HCT116 (cell line): ENCODE results near the gene ST7. TPM values are rescaled to one million over a fixed set of nuclear protein-coding genes. Genes with fewer than 3 reads are reported as not detected.

Experiments
- ATAC-seq: fragments of 200-7000 bp; cut with Tn5 transposase; 2 replicates; pipeline ENCODE4 v1.9.1; 2020; ENCODE audit warnings: mild to moderate bottlenecking, moderate library complexity
- BruUV-seq: library from RNA; stranded (reverse); fragments of 400-500 nt; replicated peaks from 2 replicates; lab custom pipeline; 2021; lab: Mats Ljungman, UMichigan
- CTCF ChIA-PET: fragments of 300-600 bp; sonication (Branson Sonifier 250); formaldehyde crosslinking; loops from one replicate; lab custom pipeline; 2021; ENCODE audit warnings: antibody characterized with exemption; lab: Charles Lee
- POLR2A ChIA-PET: fragments of 300-600, 350-600 bp; sonication (Branson Sonifier 250); formaldehyde crosslinking; loops from one replicate; lab custom pipeline; 2021; ENCODE audit warnings: antibody characterized with exemption; lab: Charles Lee
- RAD21 ChIA-PET, 2 experiments: fragments of 300-600 bp; sonication (Branson Sonifier 250); formaldehyde crosslinking; loops; one replicate each; lab custom pipeline; 2023; ENCODE audit warnings: low total read pairs in 2 of 2; ENCODE audit not compliant: uncharacterized antibody in 2 of 2, unreplicated experiment in 2 of 2, low non-redundant PET in 1 of 2; lab: Charles Lee
- DNase-seq: peaks from one replicate; pipeline ENCODE4 v3.0.0-alpha.2; 2010; ENCODE audit warnings: low read depth, low spot score
- H2AFZ ChIP-seq: fragments of 200-600 bp; shearing (Covaris generic), sonication (generic); 2 replicates; pipeline ENCODE4 v1.6.1; 2017; ENCODE audit warnings: low read depth, mixed run types, mixed read lengths, antibody characterized with exemption, low read length; ENCODE audit not compliant: poor library complexity, severe bottlenecking
- H3K27ac ChIP-seq: 2 replicates; pipeline ENCODE4 v1.5.1; 2012; ENCODE audit warnings: low read depth, low read length
- H3K27me3 ChIP-seq: fragments of 200-600 bp; sonication (generic); 2 replicates; pipeline ENCODE4 v1.6.1; 2016; ENCODE audit warnings: mixed run types, low read length, mixed read lengths; ENCODE audit not compliant: insufficient read depth
- H3K36me3 ChIP-seq, 2 experiments: fragments of 200-500 bp in 1 of 2; fragments of 200-600 bp in 1 of 2; sonication (Bioruptor generic) in 1 of 2; sonication (generic) in 1 of 2; 2 replicates each; pipeline versions ENCODE4 v1.5.1 to v1.6.1; 2014 to 2016; ENCODE audit warnings: low read length in 2 of 2, inconsistent platforms in 1 of 2, mixed read lengths in 1 of 2, mixed run types in 1 of 2; ENCODE audit not compliant: insufficient read depth in 2 of 2, control insufficient read depth in 1 of 2
- H3K4me1 ChIP-seq, 2 experiments: fragments of 200-600 bp in 1 of 2; sonication (generic) in 1 of 2; 2 replicates each; pipeline versions ENCODE4 v1.5.1 to v1.6.1; 2012 to 2017; ENCODE audit warnings: low read length in 2 of 2, inconsistent platforms in 1 of 2, mild to moderate bottlenecking in 1 of 2, mixed read lengths in 1 of 2, mixed run types in 1 of 2, moderate library complexity in 1 of 2; ENCODE audit not compliant: insufficient read depth in 2 of 2, control insufficient read depth in 1 of 2
- H3K4me2 ChIP-seq: fragments of 200-600 bp; sonication (generic); 2 replicates; pipeline ENCODE4 v1.6.1; 2017; ENCODE audit warnings: mixed run types, low read length, mixed read lengths
- H3K4me3 ChIP-seq, 2 experiments: fragments of 200-600 bp in 1 of 2; sonication (generic) in 1 of 2; replicated peaks in 1 of 2; 2 replicates each; pipeline ENCODE4 v1.5.1; 2011 to 2016; ENCODE audit warnings: low read length in 2 of 2, control low read depth in 1 of 2, low read depth in 1 of 2, mild to moderate bottlenecking in 1 of 2, mixed read lengths in 1 of 2, mixed run types in 1 of 2
- H3K79me2 ChIP-seq: fragments of 200-600 bp; sonication (generic); 2 replicates; pipeline ENCODE4 v1.6.1; 2017; ENCODE audit warnings: mild to moderate bottlenecking, mixed run types, low read length, moderate library complexity, mixed read lengths; ENCODE audit not compliant: insufficient read depth
- H3K9ac ChIP-seq: fragments of 200-600 bp; sonication (generic); 2 replicates; pipeline ENCODE4 v1.6.1; 2016; ENCODE audit warnings: low read length, mixed read lengths
- H3K9me2 ChIP-seq: fragments of 200-600 bp; sonication (generic), shearing (Covaris generic); 2 replicates; pipeline ENCODE4 v1.6.1; 2017; ENCODE audit warnings: mixed run types, mild to moderate bottlenecking, moderate library complexity; ENCODE audit not compliant: insufficient read depth
- H3K9me3 ChIP-seq, 2 experiments: fragments of 200-500 bp in 1 of 2; fragments of 200-600 bp in 1 of 2; sonication (Bioruptor generic) in 1 of 2; sonication (generic) in 1 of 2; 2 replicates each; pipeline ENCODE4 v1.6.1; 2014 to 2017; ENCODE audit warnings: low read length in 2 of 2, mixed read lengths in 2 of 2, inconsistent platforms in 1 of 2, low read depth in 1 of 2, mild to moderate bottlenecking in 1 of 2, mixed run types in 1 of 2, moderate library complexity in 1 of 2; ENCODE audit not compliant: control insufficient read depth in 1 of 2, insufficient read depth in 1 of 2
- H4K20me1 ChIP-seq: fragments of 200-600 bp; sonication (generic), shearing (Covaris generic); 2 replicates; pipeline ENCODE4 v1.6.1; 2017; ENCODE audit warnings: mixed run types, mild to moderate bottlenecking, moderate library complexity; ENCODE audit not compliant: insufficient read depth
- CBX3 ChIP-seq: IDR thresholded peaks from 2 replicates; pipeline ENCODE4 v1.6.1; 2012; ENCODE audit warnings: low read depth
- ELF1 ChIP-seq: IDR thresholded peaks from 2 replicates; pipeline ENCODE4 v1.6.1; 2012; ENCODE audit warnings: low read depth, borderline replicate concordance
- EZH2 ChIP-seq: fragments of 200-600 bp; sonication (generic); IDR thresholded peaks from 2 replicates; pipeline ENCODE4 v1.6.1; 2017; ENCODE audit warnings: antibody characterized with exemption, mixed run types
- EZH2phosphoT487 ChIP-seq: fragments of 200-600 bp; IDR thresholded peaks from 2 replicates; pipeline ENCODE4 v1.6.1; 2018; ENCODE audit warnings: antibody characterized with exemption, borderline replicate concordance
- JUND ChIP-seq: IDR thresholded peaks from 2 replicates; pipeline ENCODE4 v1.6.1; 2012
- POLR2A ChIP-seq: IDR thresholded peaks from 2 replicates; pipeline ENCODE4 v1.7.0; 2011; ENCODE audit warnings: borderline replicate concordance; ENCODE audit not compliant: insufficient read depth, insufficient read length; ENCODE audit errors: extremely low read depth
- RAD21 ChIP-seq: IDR thresholded peaks from 2 replicates; pipeline ENCODE4 v1.6.1; 2012; ENCODE audit warnings: low read depth, mild to moderate bottlenecking
- REST ChIP-seq: IDR thresholded peaks from 2 replicates; pipeline ENCODE4 v1.6.1; 2012; ENCODE audit warnings: low read depth
- SIN3A ChIP-seq: IDR thresholded peaks from 2 replicates; pipeline ENCODE4 v1.6.1; 2012; ENCODE audit warnings: low read depth
- SP1 ChIP-seq: IDR thresholded peaks from 2 replicates; pipeline ENCODE4 v1.6.1; 2012; ENCODE audit warnings: low read depth
- SRF ChIP-seq: IDR thresholded peaks from 2 replicates; pipeline ENCODE4 v1.6.1; 2012; ENCODE audit warnings: low read depth
- TCF7L2 ChIP-seq: IDR thresholded peaks from 2 replicates; pipeline ENCODE4 v1.7.0; 2011; ENCODE audit warnings: borderline replicate concordance, inconsistent platforms; ENCODE audit not compliant: insufficient read depth, insufficient read length; ENCODE audit errors: extremely low read depth
- YY1 ChIP-seq: IDR thresholded peaks from 2 replicates; pipeline ENCODE4 v1.6.1; 2011; ENCODE audit warnings: low read length, low read depth, moderate library complexity, mild to moderate bottlenecking; ENCODE audit not compliant: insufficient replicate concordance; ENCODE audit errors: extremely low read depth
- ZFX ChIP-seq: fragments of 450-650 bp; IDR thresholded peaks from 2 replicates; pipeline ENCODE4 v1.6.1; 2017
- ZNF274 ChIP-seq: fragments of 200-500 bp; sonication (Bioruptor generic); IDR thresholded peaks from 2 replicates; pipeline ENCODE4 v1.6.1; 2014; ENCODE audit warnings: mild to moderate bottlenecking, low read depth, low read length, inconsistent platforms
- intact Hi-C: fragments of 100-400 bp; cut with micrococcal nuclease; formaldehyde crosslinking; loops from 2 replicates; pipeline ENCODE4 v1.10.0; 2022
- total RNA-seq: library from RNA; stranded (reverse); gene quantifications from one replicate; pipeline ENCODE4 v1.2.1, GENCODE V29; 2021; ENCODE audit not compliant: unreplicated experiment
- TF ChIP-seq, protein P1 (sequence below), 3 experiments: fragments of 200-600 bp in 1 of 3; sonication (generic) in 1 of 3; IDR thresholded peaks in 2 of 3; conservative IDR thresholded peaks in 1 of 3; 2 replicates each; pipeline ENCODE4 v1.5.1; 2012 to 2017; ENCODE audit warnings: low read depth in 2 of 3, low read length in 2 of 3, antibody characterized with exemption in 1 of 3, borderline replicate concordance in 1 of 3, control low read depth in 1 of 3, mild to moderate bottlenecking in 1 of 3, mixed read lengths in 1 of 3, mixed run types in 1 of 3, moderate library complexity in 1 of 3; ENCODE audit not compliant: insufficient read depth in 1 of 3
- TF ChIP-seq, protein P2 (sequence below): IDR thresholded peaks from 2 replicates; pipeline ENCODE4 v1.6.1; 2012
- TF ChIP-seq, protein P3 (sequence below): IDR thresholded peaks from 2 replicates; pipeline ENCODE4 v1.6.1; 2012
- TF ChIP-seq, protein P4 (sequence below): IDR thresholded peaks from 2 replicates; pipeline ENCODE4 v1.6.1; 2011; ENCODE audit warnings: mild to moderate bottlenecking, low read length, moderate library complexity; ENCODE audit not compliant: insufficient replicate concordance; ENCODE audit errors: extremely low read depth

Gene ST7
- total RNA-seq, 1 experiment from 2014 or later, result 12.6 TPM

- intact Hi-C loops, result no loop called here
- no TSS peak for BruUV-seq
- ATAC-seq (no peak), DNase-seq (no peak)
- H3K4me2 ChIP-seq, result no peak overlapping the region
- CTCF ChIA-PET, result interaction anchor here (2.9 kb wide), 1 partner anchor 10 kb away, joined by 18 read pairs; no protein-coding TSS in a partner anchor
- no peak overlapping the region for H3K27ac ChIP-seq
- H3K79me2 ChIP-seq, result no peaks in the 10 kb centered on the region
- H3K9ac ChIP-seq, result no peak overlapping the region
- H3K9me3 ChIP-seq, result no peaks in the 10 kb centered on the region
- H3K27me3 ChIP-seq, result no peaks in the 10 kb centered on the region
- no peaks in the 10 kb centered on the region for H4K20me1 ChIP-seq
- POLR2A ChIA-PET, result no interaction called here
- no peaks in the 10 kb centered on the region for H3K9me2 ChIP-seq
- no peak overlapping the region for H2AFZ ChIP-seq
- no peak overlapping the region for H3K4me3 ChIP-seq
- TF ChIP-seq SIN3A (no peak), TCF7L2 (no peak), ELF1 (no peak), EZH2phosphoT487 (no peak), REST (no peak), CBX3 (no peak), EZH2 (no peak), YY1 (no peak), JUND (no peak), POLR2A (no peak), ZFX (no peak), SP1 (no peak), RAD21 (no peak), ZNF274 (no peak), SRF (no peak)
- TF ChIP-seq, protein P1, sequence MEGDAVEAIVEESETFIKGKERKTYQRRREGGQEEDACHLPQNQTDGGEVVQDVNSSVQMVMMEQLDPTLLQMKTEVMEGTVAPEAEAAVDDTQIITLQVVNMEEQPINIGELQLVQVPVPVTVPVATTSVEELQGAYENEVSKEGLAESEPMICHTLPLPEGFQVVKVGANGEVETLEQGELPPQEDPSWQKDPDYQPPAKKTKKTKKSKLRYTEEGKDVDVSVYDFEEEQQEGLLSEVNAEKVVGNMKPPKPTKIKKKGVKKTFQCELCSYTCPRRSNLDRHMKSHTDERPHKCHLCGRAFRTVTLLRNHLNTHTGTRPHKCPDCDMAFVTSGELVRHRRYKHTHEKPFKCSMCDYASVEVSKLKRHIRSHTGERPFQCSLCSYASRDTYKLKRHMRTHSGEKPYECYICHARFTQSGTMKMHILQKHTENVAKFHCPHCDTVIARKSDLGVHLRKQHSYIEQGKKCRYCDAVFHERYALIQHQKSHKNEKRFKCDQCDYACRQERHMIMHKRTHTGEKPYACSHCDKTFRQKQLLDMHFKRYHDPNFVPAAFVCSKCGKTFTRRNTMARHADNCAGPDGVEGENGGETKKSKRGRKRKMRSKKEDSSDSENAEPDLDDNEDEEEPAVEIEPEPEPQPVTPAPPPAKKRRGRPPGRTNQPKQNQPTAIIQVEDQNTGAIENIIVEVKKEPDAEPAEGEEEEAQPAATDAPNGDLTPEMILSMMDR (IDR thresholded peaks at IDR 0.05 in 2 of 3, conservative IDR thresholded peaks at IDR 0.05 in 1 of 3; ENCODE audit: borderline replicate concordance in 1 of 3, insufficient read depth in 1 of 3, low read depth in 2 of 3, low read length in 2 of 3), result no peak
- TF ChIP-seq, protein P2, sequence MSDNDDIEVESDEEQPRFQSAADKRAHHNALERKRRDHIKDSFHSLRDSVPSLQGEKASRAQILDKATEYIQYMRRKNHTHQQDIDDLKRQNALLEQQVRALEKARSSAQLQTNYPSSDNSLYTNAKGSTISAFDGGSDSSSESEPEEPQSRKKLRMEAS, result no peak
- TF ChIP-seq, protein P3, sequence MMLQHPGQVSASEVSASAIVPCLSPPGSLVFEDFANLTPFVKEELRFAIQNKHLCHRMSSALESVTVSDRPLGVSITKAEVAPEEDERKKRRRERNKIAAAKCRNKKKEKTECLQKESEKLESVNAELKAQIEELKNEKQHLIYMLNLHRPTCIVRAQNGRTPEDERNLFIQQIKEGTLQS, result no peak
- TF ChIP-seq, protein P4, sequence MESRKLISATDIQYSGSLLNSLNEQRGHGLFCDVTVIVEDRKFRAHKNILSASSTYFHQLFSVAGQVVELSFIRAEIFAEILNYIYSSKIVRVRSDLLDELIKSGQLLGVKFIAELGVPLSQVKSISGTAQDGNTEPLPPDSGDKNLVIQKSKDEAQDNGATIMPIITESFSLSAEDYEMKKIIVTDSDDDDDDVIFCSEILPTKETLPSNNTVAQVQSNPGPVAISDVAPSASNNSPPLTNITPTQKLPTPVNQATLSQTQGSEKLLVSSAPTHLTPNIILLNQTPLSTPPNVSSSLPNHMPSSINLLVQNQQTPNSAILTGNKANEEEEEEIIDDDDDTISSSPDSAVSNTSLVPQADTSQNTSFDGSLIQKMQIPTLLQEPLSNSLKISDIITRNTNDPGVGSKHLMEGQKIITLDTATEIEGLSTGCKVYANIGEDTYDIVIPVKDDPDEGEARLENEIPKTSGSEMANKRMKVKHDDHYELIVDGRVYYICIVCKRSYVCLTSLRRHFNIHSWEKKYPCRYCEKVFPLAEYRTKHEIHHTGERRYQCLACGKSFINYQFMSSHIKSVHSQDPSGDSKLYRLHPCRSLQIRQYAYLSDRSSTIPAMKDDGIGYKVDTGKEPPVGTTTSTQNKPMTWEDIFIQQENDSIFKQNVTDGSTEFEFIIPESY, result no peak
- no peaks in the 10 kb centered on the region for H3K4me1 ChIP-seq
- no peaks in the 10 kb centered on the region for H3K36me3 ChIP-seq
- RAD21 ChIA-PET, result no interaction called here
Measured at GRCh38 chr7:117116211-117116610, 162.9 kb downstream of the ST7 start.
